ENCODE measurements around the gene C16orf90.

GRCh38 chr16:3460121-3460520, 35.2 kb downstream of the C16orf90 start:
- TF ChIP-seq CTCF (IDR thresholded peaks at IDR 0.05) = no peak
- no peak for TF ChIP-seq POLR2A (IDR thresholded peaks at IDR 0.05)

Data from uterus (tissue), 2 donors.